Stomach (tissue), 9 donors: Measurements from ENCODE around the gene DUOXA1. TPM values are rescaled to one million over a fixed set of nuclear protein-coding genes. Genes with fewer than 3 reads are reported as not detected.

Experiments
- DNase-seq, 2 donors: peaks; one replicate each; pipeline versions ENCODE4 v3.0.0 to v3.0.0-alpha.2; 2013 to 2019
- H3K27ac ChIP-seq, 5 donors: fragments of 200-600 bp in 4 of 5; sonication (generic) in 4 of 5; one replicate each; pipeline ENCODE4 v1.5.1; 2013 to 2019; ENCODE audit warnings: mild to moderate bottlenecking in 1 of 5, moderate library complexity in 1 of 5
- H3K27me3 ChIP-seq, 3 donors: fragments of 200-600 bp; sonication (generic); one replicate each; pipeline ENCODE4 v1.5.1; 2017 to 2019; ENCODE audit warnings: mixed run types in 1 of 3
- H3K36me3 ChIP-seq, 4 donors: fragments of 200-600 bp; sonication (generic); 1 replicate in 3 of 4; 2 replicates in 1 of 4; pipeline ENCODE4 v1.5.1; 2016 to 2019
- H3K4me1 ChIP-seq, 4 donors: fragments of 200-600 bp; sonication (generic); one replicate each; pipeline ENCODE4 v1.5.1; 2016 to 2019
- H3K4me3 ChIP-seq, 4 donors: fragments of 200-600 bp; sonication (generic) in 3 of 4; one replicate each; pipeline ENCODE4 v1.5.1; 2016 to 2019; ENCODE audit warnings: mild to moderate bottlenecking in 1 of 4
- H3K9me3 ChIP-seq, 4 donors: fragments of 200-600 bp; sonication (generic); one replicate each; pipeline ENCODE4 v1.5.1; 2016 to 2019
- EP300 ChIP-seq: sonication (generic); formaldehyde crosslinking; IDR thresholded peaks from one replicate; pipeline ENCODE4 v1.6.1; 2017; ENCODE audit warnings: antibody characterized with exemption
- POLR2A ChIP-seq, 4 donors: fragments of 450-650 bp; IDR thresholded peaks; one replicate each; pipeline ENCODE4 v1.6.1; 2016; ENCODE audit warnings: antibody characterized with exemption in 4 of 4, control low read depth in 2 of 4, mild to moderate bottlenecking in 1 of 4, moderate library complexity in 1 of 4
- POLR2AphosphoS5 ChIP-seq, 3 donors: sonication (generic); formaldehyde crosslinking; IDR thresholded peaks; one replicate each; pipeline ENCODE4 v1.6.1; 2016; ENCODE audit warnings: antibody characterized with exemption in 3 of 3
- WGBS, 5 donors: extraction: QIAGEN DNeasy Blood & Tissue Kit in 3 of 5; methylation state at CpG; one replicate each; pipeline versions ENCODE4 v1.1.5 to v1.1.7; 2013 to 2018; 5-methylcytosine and 5-hydroxymethylcytosine counted together
- intact Hi-C: fragments of 100-400 bp; cut with DNase I; formaldehyde crosslinking; loops from one replicate; pipeline ENCODE4 v1.15.1; 2023; ENCODE audit warnings: low total_unique reads
- polyA plus RNA-seq, 3 donors: library from polyadenylated mRNA; stranded (reverse); fragments of 200-250 nt; gene quantifications; one replicate each; pipeline ENCODE4 v1.2.3, GENCODE V29; 2013
- total RNA-seq, 5 donors: library from RNA; depleted of rRNA; stranded (reverse); fragments of >200 nt; gene quantifications; one replicate each; pipeline versions ENCODE4 v1.1.0 to v1.2.3, GENCODE V29; 2014 to 2016
- TF ChIP-seq, protein P1 (sequence below), 7 experiments: fragments of 450-650 bp in 4 of 7; fragments of 200-600 bp in 3 of 7; sonication (generic) in 3 of 7; IDR thresholded peaks; one replicate each; pipeline ENCODE4 v1.5.1; 2016 to 2019; ENCODE audit warnings: antibody characterized with exemption in 7 of 7, control low read depth in 2 of 7, mild to moderate bottlenecking in 1 of 7
- donor health status: healthy with polysubstance abuse.
- donor health status: Bipolar disorder and iron deficiency.
- donor health status: healthy.

Gene DUOXA1
- total and polyA plus RNA-seq, 8 donors = 2.4 to 96.7 (median 26.4) TPM; not detected in 1

DNA sequence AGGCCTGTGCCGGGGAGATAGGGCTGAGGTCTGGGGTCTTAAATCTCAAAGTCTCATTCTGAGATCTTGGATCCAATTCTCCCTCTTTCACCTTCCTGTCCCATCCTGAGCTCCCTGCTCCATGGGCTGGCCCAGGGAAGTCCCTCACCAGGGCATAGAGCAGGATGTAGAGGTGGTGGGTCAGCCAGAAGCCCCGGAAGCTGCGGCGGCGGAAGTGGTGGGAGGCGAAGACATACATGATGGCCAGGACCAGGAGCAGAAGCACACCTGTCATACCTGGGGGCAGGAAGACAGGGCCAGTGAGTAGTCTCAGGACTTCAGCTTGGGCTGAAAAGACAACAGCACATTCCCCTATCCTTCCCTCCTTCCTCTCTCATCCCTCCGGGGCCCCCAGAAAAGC is 32.2 kb downstream of the DUOXA1 start:
- H3K4me3 ChIP-seq = no peak overlapping the region
- H3K27me3 ChIP-seq = no peaks in the 10 kb centered on the region
- H3K27ac ChIP-seq = no peak overlapping the region
- intact Hi-C loops = no loop called here
- no peak for DNase-seq
- H3K4me1 ChIP-seq = no peaks in the 10 kb centered on the region
- WGBS, 5 donors = 92 to 100% (median 95%) methylated on average over 7 of the region's 7 CpGs
- peaks cover 0 to 17% (median 4%) of the 10 kb centered on the region in 4 donors for H3K36me3 ChIP-seq
- no peaks in the 10 kb centered on the region for H3K9me3 ChIP-seq
- TF ChIP-seq, protein P1, sequence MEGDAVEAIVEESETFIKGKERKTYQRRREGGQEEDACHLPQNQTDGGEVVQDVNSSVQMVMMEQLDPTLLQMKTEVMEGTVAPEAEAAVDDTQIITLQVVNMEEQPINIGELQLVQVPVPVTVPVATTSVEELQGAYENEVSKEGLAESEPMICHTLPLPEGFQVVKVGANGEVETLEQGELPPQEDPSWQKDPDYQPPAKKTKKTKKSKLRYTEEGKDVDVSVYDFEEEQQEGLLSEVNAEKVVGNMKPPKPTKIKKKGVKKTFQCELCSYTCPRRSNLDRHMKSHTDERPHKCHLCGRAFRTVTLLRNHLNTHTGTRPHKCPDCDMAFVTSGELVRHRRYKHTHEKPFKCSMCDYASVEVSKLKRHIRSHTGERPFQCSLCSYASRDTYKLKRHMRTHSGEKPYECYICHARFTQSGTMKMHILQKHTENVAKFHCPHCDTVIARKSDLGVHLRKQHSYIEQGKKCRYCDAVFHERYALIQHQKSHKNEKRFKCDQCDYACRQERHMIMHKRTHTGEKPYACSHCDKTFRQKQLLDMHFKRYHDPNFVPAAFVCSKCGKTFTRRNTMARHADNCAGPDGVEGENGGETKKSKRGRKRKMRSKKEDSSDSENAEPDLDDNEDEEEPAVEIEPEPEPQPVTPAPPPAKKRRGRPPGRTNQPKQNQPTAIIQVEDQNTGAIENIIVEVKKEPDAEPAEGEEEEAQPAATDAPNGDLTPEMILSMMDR (IDR thresholded peaks at IDR 0.05) = no peak
- TF ChIP-seq POLR2A (IDR thresholded peaks at IDR 0.05) (no peak), EP300 (no peak), POLR2AphosphoS5 (IDR thresholded peaks at IDR 0.05) (no peak)

DNA sequence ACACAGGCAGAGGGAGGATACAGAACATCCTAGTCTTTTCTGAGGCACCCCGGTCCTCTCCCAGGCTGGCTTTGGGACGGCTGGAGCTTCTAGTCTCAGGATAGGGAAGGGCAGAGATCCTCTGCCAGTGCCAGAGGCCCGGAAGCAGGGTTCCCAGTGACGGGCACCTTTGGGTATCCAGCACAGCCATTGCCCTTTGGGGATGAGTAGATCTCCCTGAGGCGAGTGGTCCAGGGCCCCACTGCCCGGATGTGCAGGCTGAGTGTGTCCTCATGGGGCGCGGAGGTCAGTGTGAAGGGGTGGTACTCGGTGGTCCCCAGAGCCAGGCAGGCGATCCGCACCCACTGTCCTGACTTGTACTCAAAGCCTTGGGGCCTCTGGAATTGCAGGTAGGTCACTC is 34.0 kb downstream of the DUOXA1 start:
- WGBS, 5 donors = 89 to 97% (median 92%) methylated on average over 2 to 11 of the region's 11 CpGs
- Histone ChIP-seq H3K27me3 (no peaks in the 10 kb centered on the region), H3K36me3 (peaks cover 0 to 17% (median 4%) of the 10 kb centered on the region in 4 donors), H3K27ac (no peak overlapping the region), H3K9me3 (no peaks in the 10 kb centered on the region), H3K4me1 (no peaks in the 10 kb centered on the region), H3K4me3 (no peak overlapping the region)
- TF ChIP-seq POLR2A (IDR thresholded peaks at IDR 0.05) = no peak
- TF ChIP-seq POLR2AphosphoS5 (IDR thresholded peaks at IDR 0.05) = no peak
- no peak for TF ChIP-seq EP300
- TF ChIP-seq, protein P1 (IDR thresholded peaks at IDR 0.05) = no peak
- intact Hi-C loops = no loop called here
- DNase-seq = no peak

DNA sequence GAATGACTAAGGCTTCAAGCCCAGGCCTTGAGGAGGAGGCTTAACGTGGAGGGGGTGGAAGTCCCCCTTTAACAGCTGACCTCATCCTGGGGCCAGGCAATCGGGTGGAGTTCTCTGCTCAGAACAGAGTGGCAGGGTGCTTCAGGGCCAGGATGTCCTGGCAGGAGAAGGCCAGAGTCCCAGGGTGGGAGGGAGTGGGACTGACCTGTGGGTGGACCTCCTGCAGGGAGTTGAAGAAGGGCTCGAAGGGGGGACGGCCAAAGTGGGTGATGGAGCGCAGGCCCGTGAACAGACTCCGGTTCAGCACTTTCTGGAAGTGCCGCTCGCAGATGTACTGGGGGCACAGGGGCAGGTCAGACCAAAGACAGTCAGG is 35.3 kb downstream of the DUOXA1 start:
- DNase-seq = no peak
- Histone ChIP-seq H3K4me1 (no peaks in the 10 kb centered on the region), H3K36me3 (peaks cover 0 to 6% (median under 1%) of the 10 kb centered on the region in 4 donors), H3K27ac (no peak overlapping the region), H3K4me3 (no peak overlapping the region), H3K9me3 (no peaks in the 10 kb centered on the region), H3K27me3 (no peaks in the 10 kb centered on the region)
- 80 to 84% (median 82%) methylated on average over 9 of the region's 9 CpGs for WGBS, 5 donors
- TF ChIP-seq POLR2AphosphoS5 (IDR thresholded peaks at IDR 0.05) (no peak), EP300 (no peak), POLR2A (IDR thresholded peaks at IDR 0.05) (no peak)
- TF ChIP-seq, protein P1 (IDR thresholded peaks at IDR 0.05) = no peak
- intact Hi-C loops = no loop called here

DNA sequence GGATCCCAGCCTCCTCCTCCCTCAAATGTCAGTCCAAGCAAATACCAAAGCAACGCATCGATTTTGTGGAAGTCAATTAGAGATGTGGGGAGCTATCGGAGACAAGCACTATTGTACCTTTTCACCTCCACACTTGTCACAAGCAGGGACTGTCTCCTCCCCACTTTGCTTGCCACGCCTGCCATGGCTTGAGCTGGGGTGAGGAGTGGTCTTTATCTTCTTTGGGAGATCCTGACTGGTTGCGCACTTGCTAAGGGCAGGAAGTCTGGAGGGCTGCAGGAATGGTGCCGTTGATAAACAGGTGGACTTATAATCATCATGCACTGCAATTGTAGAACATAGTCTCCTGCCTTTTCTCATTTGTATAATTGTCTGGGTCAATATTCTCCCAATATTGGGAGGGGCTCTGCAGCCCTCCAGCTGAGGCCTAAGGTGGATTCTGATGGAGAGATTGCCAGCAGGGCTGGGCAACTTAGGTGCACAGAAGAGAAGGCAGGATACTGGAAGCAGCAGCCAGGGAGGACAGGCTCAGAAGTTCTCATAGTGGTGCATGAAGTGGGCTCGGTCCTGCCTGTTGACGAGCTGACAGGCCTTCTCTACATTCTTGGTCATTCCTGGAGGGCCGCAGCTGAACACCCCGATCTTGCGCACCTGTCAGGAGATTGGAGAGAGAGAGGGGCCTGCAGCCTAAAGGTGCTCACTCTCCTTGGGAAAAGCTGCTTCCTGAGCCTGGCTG is 35.9 kb downstream of the DUOXA1 start:
- H3K27ac ChIP-seq = no peak overlapping the region
- no peaks in the 10 kb centered on the region for H3K27me3 ChIP-seq
- DNase-seq = no peak
- H3K4me3 ChIP-seq = no peak overlapping the region
- WGBS, 5 donors = 78 to 93% (median 87%) methylated on average over 8 to 11 of the region's 11 CpGs
- TF ChIP-seq, protein P1 (IDR thresholded peaks at IDR 0.05) = no peak
- TF ChIP-seq POLR2AphosphoS5 (IDR thresholded peaks at IDR 0.05) = no peak
- TF ChIP-seq POLR2A (IDR thresholded peaks at IDR 0.05) = no peak
- no peak for TF ChIP-seq EP300
- H3K36me3 ChIP-seq = peaks cover 0 to 4% (median 0%) of the 10 kb centered on the region in 4 donors
- no peaks in the 10 kb centered on the region for H3K4me1 ChIP-seq
- intact Hi-C loops = no loop called here
- H3K9me3 ChIP-seq = no peaks in the 10 kb centered on the region
